HEK293T (cell line): Measurements from ENCODE around the gene ARHGAP26.

Experiments used
- SP1 ChIP-seq: fragments of 450-650 bp; IDR thresholded peaks from 2 replicates; pipeline ENCODE4 v1.6.1; 2017
- SUZ12 ChIP-seq: fragments of 450-650 bp; IDR thresholded peaks from 2 replicates; pipeline ENCODE4 v1.6.1; 2016; ENCODE audit warnings: mild to moderate bottlenecking

GRCh38 chr5:143268388-143268787, 498.2 kb downstream of the ARHGAP26 start:
- TF ChIP-seq SUZ12 (no peak), SP1 (no peak)
